ENCODE results near the gene PCDHB7. TPM values are rescaled to one million over a fixed set of nuclear protein-coding genes. Genes with fewer than 3 reads are reported as not detected.
"Not testable (repeated sequence)": the region's sequence is repeated elsewhere in the genome, so short reads cannot be mapped to it uniquely, and the experiment has no call there.

PCDHB7 gene
- total and polyA plus RNA-seq, 2 of the 4 experiments (the other 2 are of a cell fraction) = 0.18 to 0.38 TPM

DNA sequence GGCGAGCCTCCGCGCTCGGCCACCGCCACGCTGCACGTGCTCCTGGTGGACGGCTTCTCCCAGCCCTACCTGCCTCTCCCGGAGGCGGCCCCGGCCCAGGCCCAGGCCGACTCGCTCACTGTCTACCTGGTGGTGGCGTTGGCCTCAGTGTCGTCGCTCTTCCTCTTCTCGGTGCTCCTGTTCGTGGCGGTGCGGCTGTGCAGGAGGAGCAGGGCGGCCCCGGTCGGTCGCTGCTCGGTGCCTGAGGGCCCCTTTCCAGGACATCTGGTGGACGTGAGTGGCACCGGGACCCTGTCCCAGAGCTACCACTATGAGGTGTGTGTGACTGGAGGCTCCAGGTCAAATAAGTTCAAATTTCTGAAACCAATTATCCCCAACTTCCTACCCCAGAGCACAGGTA, 38.4 kb downstream of the PCDHB7 start:
- H4K20me1 ChIP-seq (ENCODE audit: insufficient read depth, low read length); H4K5ac ChIP-seq (ENCODE audit: low read depth, low read length); H3K27me3 ChIP-seq (ENCODE audit: control insufficient read depth, insufficient read depth, low read length); H3K4me2 ChIP-seq (ENCODE audit: low read depth, low read length); BruUV-seq (replicated peaks); H3K4me3 ChIP-seq (ENCODE audit: insufficient read depth, low read depth, low read length); in situ Hi-C loops (cut with MboI; ENCODE audit: low sequenced_read_pairs); H3K27ac ChIP-seq (ENCODE audit: insufficient read depth, low read length); ATAC-seq (ENCODE audit: low read depth); H4K91ac ChIP-seq (ENCODE audit: insufficient read depth, low read depth, low read length); H3K18ac ChIP-seq (ENCODE audit: low read depth, low read length); dilution Hi-C loops (cut with HindIII; ENCODE audit: low sequenced_read_pairs, unreplicated experiment); H3K56ac ChIP-seq (ENCODE audit: extremely low read depth, insufficient read depth, low read length); H2BK15ac ChIP-seq (ENCODE audit: low read depth, low read length); H2AK5ac ChIP-seq (ENCODE audit: low read depth, low read length); H2BK120ac ChIP-seq (ENCODE audit: low read depth, low read length); H3K23ac ChIP-seq (ENCODE audit: low read depth, low read length); CTCF ChIA-PET; DNase-seq; H3K4ac ChIP-seq (ENCODE audit: low read depth, low read length); H3K36me3 ChIP-seq (ENCODE audit: control insufficient read depth, insufficient read depth, low read length); H3K9me1 ChIP-seq (ENCODE audit: insufficient read depth, low read length); H2AK9ac ChIP-seq (replicated peaks; ENCODE audit: low read depth, low read length, poor library complexity); H2BK20ac ChIP-seq (ENCODE audit: low read depth, low read length); H3K4me1 ChIP-seq (ENCODE audit: control insufficient read depth, insufficient read depth, low read length); H3K14ac ChIP-seq (replicated peaks; ENCODE audit: low read depth, low read length); intact Hi-C loops (cut with micrococcal nuclease); H3K79me1 ChIP-seq (ENCODE audit: low read depth in 1 of 2, low read length in 2 of 2); POLR2A ChIA-PET (ENCODE audit: unreplicated experiment); H2AFZ ChIP-seq (replicated peaks; ENCODE audit: low read length, poor library complexity); H3K9ac ChIP-seq (ENCODE audit: low read depth, low read length); H4K8ac ChIP-seq (ENCODE audit: low read depth in 2 of 2, low read length in 2 of 2); H2BK5ac ChIP-seq (ENCODE audit: low read depth, low read length, poor library complexity, severe bottlenecking): not testable (repeated sequence)
- WGBS, 2 experiments (ENCODE audit: extremely low coverage in 2 of 2, insufficient read length in 1 of 2) = 19% methylated on average over 5 of the region's 27 CpGs; no CpG with 5 or more reads in 1 of the 2 experiments
- peaks cover 20% of the 10 kb centered on the region; the same call in 1 of the 2 replicates for H3K9me3 ChIP-seq (ENCODE audit: control insufficient read depth, insufficient read depth, low read length)

All from IMR-90 (cell line).